GM04504 (cell line): Measurements from ENCODE around the gene ZNF341.

Experiments used
- DNase-seq: peaks from one replicate; pipeline ENCODE4 v3.0.0-alpha.2; 2012; ENCODE audit warnings: low read depth

ZNF341 gene

DNA sequence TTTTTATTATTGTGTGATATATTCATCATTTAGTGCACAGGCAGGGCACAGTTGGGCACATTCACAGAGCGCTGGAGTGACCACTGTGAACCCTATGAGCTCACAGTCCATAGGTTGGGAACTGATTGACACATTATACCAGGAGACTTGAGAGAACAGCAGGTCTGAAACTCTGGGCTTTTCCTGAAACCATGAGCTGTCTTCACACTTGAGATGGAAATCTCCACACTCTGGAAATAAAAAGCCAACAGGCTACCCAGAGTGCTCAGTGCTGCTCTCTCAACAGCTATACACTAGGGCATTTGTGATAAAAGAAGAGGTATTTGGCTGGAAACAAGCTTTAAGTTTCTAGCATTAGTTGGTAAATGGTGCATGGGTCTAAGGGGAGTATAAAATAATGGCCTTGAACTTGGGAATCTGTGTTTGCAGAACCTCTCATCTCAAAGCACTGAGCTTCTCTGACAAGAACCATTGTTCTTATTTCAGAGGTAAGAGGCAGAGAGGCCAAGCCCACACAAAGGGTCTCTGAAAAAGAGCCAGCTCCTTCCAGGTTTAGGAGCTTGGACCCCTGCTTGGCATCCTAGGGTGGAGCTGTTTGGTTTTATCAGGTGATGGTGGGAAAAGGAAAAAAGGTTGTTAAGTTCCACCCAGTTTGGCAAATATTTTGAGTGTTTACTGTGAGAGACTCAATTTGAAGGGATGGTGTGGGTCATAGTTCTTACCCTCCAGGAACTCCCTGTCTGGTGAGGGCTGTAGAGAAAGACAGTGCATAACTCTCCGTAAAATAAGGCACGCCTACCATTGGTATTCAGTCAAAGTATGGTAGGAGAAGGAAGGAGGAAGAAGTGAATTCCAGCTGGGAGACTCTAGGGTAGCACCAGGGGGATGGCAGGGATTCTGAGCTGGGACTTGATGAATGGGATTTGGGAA is 93.8 kb downstream of the ZNF341 start:
- no peak for DNase-seq

DNA sequence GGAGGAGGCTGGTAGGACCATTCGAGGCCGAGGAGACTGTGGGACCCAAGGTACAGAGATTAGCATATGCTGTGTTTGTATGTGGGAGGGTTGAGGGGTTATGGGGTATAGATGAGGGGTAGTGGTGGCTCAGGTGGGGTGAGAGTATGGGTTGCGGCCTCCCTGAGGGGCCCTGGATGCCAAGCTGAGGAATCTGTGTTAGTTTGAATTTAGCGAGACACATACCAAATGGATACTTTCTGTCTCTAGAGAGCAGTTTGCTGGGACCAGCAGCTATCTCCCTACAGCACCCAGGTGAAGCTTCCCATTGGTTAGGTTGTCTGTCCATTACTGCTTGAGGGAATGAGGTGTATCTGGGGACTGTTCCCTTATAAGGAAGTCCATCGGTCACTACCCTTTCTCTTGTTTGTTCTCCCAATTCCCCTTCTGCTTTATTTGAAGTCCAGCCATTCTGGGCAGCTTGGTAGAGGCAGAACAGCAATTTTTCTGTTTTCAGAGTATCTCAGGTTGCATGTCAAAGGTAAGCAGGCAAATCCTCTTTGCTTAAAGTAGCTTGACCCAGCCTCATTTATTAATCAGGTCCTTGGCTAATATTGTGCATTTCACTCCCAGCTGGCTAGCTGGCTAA is 94.6 kb downstream of the ZNF341 start:
- no peak for DNase-seq

- no peak for DNase-seq
Measured at GRCh38 chr20:33827109-33827508, 95.3 kb downstream of the ZNF341 start.

DNA sequence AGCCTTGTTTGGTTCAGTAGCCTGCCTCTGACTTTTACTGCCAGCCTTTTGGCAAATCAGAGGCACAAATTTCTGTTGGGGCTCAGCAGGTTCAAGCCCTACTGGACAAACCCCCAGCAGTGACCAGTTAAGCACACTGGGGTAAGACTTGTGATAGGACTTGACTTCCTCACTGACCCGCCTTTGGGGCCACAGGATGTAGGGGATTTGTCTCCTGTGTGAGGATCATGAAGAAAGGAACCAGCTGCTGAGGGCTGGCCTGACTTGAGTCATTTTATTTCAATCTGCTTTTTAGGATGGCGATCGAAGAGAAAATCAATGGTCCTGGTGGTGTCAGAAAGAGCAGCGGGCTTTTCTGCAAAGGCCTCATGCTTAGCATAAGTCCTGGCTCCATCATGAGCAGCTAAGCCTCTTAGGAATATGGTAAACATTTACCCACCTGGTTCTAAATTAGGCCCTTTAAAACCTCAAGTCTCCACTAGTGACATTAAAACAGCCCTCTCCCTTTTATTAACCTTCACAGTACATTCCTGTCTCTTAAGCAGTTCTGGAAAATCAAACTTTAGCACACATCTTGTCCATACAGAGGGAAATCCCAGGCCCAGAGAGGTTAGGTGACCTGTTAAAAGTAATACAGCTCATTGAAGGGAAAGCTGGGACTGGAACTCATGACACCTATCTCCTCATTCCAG is 96.0 kb downstream of the ZNF341 start:
- no peak for DNase-seq

GRCh38 chr20:33828326-33828844 is 96.6 kb downstream of the ZNF341 start:
- DNase-seq: no peak

GRCh38 chr20:33828967-33829560 is 97.3 kb downstream of the ZNF341 start:
- DNase-seq: no peak

DNA sequence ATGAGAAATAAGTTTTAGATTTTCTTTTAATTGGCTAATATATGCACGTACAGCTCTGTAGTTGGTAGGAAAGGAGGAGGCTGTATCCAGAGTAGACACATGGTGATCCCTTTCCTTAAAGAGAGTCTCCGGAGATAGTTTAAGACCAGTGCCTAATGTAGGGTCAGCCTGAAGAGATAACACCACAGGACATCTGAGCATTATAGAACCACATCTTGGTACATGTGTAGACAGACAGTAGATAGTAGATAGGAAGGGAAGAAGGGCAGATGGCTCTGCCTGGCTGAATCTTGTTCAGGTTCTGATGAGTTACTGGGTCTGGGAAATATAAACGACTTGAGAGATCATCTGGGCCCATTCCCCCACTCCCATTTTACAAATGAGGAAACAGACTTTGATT is 97.8 kb downstream of the ZNF341 start:
- DNase-seq: no peak

GRCh38 chr20:33830371-33830770 is 98.6 kb downstream of the ZNF341 start:
- DNase-seq: no peak

GRCh38 chr20:33832103-33832804 is 100.5 kb downstream of the ZNF341 start:
- DNase-seq: no peak

DNA sequence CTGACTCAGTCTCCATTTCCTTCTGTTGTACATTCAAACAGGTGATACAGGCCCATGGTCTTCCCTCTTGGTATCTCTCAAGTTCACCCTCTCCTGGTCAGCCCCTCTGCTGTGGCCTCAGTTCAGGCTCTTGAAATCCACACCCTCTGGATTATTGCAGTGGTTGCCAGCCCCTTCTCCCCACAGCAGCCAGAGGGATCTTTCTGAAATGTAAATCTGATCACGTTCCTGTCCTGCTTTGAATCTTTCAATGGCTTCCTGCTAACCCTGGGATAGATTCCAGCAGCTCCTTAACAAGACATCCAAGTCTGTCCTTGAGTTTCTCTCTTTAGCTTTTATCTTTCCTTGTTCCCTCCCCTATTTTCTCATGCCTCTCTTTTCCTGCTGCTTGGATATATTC is 101.5 kb downstream of the ZNF341 start:
- DNase-seq: no peak

GRCh38 chr20:33835615-33836172 is 103.9 kb downstream of the ZNF341 start:
- DNase-seq: no peak

- DNase-seq: no peak
Measured at GRCh38 chr20:33836277-33836676, 104.5 kb downstream of the ZNF341 start.

DNA sequence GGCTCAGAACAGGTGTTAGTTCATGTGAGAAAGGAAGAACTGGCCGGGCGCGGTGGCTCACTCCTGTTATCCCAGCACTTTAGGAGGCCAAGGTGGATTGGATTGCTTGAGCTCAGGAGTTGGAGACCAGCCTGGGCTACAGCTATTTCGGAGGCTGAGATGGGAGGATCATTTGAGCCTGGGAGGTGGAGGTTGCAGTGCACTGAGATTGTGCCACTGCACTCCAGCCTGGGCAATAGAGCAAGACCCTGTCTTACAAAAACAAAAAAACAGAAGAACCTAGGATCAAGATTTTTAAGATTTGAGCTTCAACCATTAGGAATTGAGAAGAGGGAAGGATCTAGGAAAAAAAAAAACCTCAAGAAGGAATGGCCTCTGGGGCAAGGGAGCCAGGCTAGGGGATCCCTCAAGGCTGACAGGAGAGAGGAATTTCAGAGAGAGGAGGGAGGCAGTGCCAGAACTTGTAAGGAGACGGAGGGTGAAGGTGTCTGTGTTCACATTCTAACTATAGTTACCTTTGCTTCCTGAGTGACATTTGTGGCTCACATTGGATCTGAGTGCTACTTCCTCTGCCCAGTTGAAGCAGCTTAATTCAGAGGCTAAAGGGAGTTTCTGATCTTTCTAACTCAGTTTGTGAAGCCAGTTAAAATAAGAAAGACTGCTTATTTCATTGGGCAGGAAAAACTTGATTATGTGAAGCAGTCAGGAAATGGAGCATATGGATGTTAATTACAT is 105.5 kb downstream of the ZNF341 start:
- DNase-seq: no peak

DNA sequence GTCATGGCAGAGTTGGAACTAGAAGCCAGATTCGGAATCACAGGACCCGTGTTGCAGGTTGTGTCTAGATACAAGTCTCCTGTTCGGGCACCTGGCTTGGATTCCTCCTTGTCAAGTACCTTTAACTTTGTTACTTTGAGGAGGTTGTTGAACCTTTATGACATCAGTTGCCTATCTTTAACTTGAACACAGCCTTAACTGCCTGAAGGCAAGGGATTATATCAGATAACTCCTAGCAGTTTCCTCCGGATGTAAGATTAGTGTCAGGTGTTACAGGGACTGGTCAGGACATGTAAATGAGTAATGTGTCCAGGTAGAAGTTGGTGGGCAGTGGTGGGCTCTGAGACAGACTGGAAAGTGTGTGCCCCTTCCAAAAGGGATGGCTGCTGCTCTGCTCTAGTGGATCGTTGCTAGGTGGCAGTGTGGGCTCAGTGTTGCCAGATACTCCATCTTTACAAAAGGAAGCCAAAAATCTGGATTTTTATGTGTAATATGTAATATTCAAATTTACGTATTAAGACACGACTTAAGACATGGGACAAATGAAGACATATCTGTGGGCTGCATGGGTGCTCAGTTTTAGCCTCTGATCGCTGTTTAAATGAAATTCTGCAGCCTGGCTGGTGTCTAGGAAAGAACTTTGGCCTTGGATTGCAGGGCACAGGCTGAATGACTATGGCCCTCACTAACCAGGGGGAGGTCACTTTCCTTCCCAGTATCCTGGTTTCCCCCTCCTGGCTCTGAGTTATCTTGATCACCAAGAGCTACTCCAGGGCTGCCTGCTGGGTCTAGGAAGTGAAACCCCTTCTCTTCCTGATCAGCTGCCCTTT is 106.5 kb downstream of the ZNF341 start:
- no peak for DNase-seq

DNA sequence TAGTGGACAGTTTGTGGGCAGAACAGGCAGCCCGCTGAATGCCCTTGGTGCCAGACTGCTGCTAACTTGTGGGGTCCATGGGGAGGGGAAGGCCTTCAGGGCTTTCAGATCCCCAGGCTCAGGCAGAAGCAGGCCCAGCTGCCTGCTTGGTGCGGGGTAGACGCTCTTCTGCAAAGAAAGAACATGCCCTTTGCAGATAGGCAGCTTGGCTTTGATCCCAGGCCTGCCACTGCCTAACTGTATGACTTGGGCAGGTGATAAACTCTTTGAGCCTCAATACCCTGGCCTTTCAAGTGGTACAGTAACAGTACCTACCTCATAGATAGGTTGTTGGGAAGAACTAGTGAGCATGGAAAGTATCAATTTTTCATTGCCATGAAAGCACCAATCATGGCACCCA is 107.8 kb downstream of the ZNF341 start:
- DNase-seq: no peak

DNA sequence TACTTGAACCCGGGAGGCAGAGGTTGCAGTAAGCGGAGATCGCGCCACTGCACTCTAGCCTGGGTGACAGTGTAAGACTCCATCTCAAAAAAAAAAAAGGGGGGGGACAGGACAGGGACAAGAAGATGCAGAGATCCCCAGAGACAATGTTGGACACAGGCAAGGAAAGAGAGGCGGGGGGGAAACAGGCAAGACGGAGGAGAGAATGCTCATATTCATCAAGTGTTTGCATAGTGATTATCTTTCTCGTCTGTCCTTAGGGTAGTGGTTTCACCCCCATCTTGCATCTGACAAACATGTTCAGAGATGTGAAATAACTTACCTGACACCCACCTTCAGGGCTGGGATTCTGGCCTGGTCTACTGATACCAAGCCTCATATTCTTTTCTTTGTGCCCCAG is 108.4 kb downstream of the ZNF341 start:
- DNase-seq: no peak

DNA sequence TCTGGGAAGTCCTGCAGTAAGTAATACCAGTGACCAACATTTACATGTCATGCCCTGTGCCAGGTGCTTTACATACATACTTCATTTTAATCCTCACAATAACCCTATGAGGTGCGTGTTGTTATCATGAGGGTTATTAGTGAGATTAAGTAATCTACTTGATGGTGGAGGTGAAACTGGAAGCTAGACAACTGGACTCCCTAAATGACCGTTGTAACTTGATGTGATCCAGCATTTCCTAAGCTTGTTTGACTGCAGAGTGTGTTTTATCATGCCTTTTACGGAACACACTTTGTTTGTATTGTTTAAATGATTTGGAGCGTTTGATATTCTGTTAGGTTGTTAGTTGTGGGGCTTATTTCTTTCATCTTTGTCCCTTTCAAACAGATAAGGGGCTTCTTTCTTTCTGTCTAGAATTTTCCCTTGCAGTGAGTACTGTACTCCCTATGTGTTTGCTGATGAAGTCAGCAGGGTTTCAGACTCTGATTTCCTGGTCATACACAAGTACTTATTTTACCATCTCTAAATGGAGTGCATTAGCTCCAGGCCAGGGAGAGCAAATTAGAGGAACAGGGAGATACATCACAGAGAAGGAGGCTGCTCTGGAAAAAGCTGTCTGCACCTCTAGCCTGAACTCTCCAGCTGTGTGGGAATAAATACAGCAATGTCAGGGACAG is 109.1 kb downstream of the ZNF341 start:
- DNase-seq: no peak

DNA sequence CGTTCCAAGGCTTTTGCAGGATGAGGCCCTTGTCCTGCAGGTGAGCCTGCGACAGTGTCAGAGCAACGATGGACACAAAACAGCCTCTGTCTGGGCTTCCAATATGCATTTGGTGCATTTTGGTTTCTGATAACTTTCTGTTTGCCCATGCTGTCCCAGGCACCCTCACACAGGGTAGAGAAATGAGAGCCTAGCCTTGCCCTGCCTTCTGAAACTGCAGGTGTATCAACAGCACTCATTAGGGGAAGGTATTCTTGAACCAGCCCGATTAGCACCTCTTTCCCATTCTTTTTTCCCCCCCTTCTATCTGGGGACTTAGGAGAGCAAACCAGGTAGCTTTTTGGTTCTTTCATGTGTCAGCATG is 109.6 kb downstream of the ZNF341 start:
- no peak for DNase-seq
